Stimulated activated CD8-positive, alpha-beta memory T cell treated with anti-CD3 and anti-CD28 coated beads, Interleukin-15, amount 100 ng/mL, for 1 hour (primary cell): Measurements from ENCODE around the gene HMCN1.
"Not testable (repeated sequence)": the region's sequence is repeated elsewhere in the genome, so short reads cannot be mapped to it uniquely, and the experiment has no call there.

Experiments
- DNase-seq: peaks from one replicate; pipeline ENCODE4 v3.0.0-alpha.2; 2020; ENCODE audit warnings: low read depth

Gene HMCN1

DNA sequence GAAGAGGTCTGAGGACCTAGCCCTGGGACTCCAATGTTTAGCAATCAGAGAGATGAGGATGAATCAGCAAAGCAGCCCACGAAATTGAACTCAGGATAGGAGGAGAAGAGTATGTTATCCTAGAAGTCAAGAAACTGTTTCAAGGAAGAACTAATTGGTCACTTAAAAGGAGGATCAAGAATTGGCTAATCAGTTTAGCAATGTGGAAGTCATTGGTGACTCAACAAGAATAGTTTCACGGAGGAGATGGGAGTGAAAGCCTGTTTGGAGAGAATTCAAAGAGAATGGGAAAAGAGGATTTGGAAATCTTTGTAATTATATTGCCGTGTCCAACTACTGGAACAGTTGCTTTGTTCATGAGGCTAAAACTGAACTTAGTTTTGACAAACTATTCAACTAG is 7.4 kb downstream of the HMCN1 start:
- DNase-seq, result no peak

DNA sequence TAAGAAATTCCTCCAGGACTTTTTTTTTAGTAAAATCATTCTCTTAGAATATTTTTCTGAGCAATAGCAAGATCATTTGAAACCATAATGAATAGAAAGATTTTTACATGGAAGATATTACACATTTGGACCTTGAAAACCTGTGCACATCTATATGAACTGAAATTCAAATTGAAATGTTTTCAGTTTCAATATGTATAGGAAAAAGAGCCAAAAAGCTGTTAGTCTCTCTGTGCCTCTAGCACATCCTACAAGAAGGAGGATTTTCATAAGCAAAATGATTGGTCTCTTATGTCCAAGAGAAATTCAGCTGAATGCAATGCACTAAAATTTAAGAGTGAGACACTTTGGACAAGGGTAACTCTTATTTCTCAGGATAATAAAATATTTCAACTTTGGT is 8.2 kb downstream of the HMCN1 start:
- no peak for DNase-seq

DNA sequence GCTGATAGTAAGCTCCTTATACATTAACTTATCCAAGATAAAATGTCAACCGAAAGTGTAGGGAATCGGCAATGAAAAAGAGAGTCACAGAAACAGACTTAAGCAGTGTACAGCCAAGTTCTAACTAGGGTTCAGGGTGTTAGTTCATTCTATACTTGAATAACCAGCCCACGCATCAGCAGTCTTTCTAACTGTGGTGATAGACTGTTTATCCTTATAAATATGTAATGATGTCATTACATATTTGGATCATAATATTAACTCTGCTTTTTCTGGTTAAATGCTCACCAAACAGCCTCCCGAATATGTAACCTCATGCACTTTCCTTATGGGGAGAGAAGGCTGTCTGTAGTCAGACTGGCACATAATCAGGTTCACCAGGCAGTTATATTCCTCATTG is 11.0 kb downstream of the HMCN1 start:
- no peak for DNase-seq

DNA sequence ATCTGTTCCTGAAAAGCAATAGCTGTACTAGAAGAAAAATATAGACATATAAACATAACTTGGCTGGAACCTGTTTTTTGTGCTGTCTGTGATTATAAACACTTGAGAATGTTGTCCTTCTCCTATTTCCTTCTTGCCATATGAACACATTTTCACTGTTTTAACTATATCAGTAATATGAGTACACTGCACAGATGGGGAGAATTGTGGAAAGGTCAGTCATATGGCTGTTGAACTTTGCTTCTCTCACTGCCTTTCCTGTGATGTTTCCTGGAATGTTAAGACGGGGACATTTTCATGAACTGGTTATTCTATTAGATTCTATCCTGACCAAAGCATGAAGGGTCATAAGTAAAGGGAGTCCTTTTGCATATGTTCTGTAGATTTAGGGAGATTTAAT is 24.9 kb downstream of the HMCN1 start:
- DNase-seq, result no peak

DNA sequence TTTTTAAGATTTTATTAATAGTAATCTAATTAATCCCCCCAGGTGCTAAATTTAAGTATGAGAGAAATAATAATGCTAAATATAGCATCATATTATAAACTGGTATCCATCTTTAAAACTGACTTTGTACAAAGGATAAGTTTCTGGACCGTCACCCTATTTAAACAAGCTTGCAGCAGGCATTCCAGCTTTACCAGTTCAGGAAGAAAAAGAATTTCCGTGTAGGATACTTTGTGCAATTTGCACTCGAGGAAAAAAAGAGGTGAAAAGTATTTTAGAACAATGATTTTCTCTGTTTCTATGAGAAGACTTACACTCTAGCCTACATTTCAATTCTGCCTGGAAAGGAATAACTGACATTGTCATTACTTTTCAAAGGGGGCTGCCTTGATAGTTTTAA is 27.6 kb downstream of the HMCN1 start:
- DNase-seq, result no peak

DNA sequence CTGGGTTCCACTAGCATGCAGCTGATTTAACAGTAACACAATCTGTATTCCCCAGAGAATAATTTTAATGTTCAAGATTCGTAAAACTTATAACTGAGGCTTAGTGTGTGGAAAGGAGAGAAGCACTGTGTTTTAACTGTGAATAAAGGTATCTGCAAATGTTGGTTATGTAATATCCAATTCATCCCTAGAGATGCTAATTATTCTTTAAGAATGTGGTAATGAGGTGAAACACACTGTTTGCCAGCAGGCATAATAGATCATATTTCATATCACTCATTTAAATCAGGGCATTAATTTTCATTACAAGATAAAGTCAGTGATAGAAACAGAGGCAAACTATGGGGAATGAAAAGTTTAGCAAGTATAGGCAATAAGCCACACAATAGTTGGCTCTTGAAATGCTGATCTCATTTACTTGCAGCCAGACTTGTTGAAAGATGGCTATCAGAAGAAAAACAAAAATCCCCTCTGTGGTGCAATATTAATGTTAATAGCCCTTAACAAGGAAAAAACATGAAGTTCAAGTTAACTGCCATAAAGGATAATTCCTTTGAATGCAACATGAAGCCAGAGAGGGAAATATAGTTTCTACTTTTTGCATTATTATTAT is 33.4 kb downstream of the HMCN1 start:
- no peak for DNase-seq

DNA sequence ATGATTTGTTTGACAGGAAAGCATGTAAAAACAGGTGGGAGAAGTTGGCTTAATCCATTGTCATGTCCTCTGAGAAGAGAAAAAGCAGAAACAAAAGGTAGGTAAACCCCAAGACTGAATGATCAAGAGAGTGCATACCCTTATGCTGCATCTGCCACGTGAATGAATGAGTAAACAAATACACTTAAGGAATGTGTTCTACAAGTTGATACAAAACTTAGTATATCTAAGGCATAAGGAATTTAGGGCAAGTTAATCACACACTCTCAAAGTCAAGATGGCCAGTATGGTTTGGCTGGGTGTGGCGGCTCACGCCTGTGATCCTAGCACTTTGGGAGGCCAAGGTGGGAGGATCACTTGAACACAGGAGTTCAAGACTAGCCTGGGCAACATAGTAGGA is 34.2 kb downstream of the HMCN1 start:
- no peak for DNase-seq

DNA sequence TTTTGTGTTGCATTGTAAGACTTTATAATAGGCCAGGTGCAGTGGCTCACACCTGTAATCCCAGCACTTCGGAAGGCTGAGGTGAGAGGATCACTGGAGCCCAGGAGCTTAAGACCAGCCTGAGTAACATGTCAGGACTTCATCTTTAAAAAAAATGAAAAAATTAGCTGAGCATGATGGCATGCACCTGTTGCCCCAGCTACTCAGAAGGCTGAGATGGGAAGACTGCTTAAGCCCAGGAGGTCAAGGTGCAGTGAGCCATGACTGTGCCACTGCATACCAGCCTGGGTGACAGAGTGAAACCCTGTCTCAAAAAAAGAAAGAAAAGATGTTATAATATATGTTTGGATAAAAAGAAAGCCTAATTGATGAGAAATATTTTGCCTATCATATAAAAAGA is 34.9 kb downstream of the HMCN1 start:
- DNase-seq, result no peak

DNA sequence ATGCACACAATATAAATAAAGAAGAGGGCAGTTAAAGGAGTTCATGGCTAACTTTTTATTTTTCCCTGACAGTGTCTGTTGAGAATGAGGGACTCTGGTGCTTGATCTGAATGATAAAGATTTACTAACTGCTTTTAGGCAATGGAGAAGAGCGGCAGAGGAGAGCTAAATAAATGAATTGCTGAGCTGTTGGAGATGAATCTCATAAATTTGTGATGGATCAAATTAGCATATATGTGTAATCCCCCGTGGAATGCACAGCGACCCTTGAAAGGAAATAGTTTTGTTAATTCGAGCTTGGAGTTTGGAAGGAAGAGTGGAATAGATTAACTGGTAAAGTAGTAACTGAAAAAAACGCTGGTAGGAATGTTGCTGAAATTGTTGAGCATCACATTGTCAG is 40.2 kb downstream of the HMCN1 start:
- no peak for DNase-seq

DNA sequence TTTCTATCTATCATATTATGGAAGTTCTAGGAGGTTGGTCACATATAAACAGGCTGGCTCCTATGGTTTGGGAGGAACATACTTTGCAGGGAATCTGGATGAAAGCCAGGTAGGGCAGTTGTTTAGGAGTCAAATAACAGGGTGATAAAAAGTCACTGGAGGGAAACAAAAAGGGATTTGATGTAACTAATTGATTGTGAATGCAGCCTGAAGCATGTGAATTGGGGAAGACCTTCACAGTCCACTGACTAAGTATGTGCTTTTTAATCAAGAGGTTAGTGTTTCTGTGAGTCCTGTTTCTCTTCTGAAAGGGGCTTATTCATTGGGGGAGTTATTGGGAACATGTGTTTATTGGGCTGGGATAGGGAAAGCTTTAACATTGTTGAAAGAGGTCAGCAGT is 41.3 kb downstream of the HMCN1 start:
- DNase-seq, result no peak

DNA sequence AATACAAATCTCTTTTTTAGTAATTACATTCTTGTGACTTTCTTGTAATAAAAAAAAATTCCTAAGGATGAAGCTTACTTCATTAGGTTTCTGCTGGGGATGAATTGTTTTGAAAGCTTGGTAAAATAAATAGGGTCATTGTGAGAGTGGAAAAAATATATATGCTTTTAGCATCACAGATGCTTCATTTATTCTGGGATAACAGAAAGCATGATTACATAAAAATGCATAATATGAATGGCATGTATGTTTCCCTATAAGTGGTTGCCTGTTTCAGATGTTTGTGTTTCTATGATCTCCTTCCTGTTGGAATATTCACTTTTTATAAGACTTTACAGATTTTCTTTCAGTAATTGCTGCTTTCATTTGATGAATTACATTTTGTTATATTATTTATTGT is 42.3 kb downstream of the HMCN1 start:
- DNase-seq, result no peak

DNA sequence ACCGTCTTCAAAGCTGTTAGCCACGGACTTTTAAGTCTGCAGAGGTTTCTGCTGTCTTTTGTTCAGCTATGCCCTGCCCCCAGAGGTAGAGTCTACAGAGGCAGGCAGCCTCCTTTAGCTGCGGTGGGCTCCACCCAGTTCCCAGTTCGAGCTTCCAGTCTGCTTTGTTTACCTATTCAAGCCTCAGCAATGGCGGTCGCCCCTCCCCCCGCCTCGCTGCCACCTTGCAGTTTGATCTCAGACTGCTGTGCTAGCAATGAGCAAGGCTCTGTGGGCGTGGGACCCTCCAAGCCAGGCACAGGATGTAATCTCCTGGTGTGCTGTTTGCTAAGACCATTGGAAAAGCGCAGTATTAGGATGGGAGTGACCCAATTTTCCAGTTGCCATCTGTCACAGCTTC is 49.7 kb downstream of the HMCN1 start:
- DNase-seq, result not testable (repeated sequence)

DNA sequence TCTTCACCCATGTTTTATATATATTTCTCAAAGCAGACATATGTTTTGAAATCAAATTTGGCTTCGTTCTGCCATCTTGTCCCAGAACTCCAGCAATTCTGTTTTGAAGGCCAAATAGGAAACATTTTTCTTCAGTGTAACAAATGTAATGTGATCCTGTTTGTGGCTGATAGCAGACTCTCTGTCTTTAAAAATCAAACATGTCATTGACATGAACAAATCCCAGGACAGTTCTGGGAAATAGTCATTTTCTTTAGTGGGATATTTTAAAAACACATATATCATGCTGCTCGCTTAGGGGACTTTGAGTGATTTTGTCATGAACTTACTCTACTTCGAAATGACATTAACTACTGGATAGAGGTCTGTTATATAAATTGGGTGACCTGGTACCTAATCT is 51.4 kb downstream of the HMCN1 start:
- DNase-seq, result no peak

DNA sequence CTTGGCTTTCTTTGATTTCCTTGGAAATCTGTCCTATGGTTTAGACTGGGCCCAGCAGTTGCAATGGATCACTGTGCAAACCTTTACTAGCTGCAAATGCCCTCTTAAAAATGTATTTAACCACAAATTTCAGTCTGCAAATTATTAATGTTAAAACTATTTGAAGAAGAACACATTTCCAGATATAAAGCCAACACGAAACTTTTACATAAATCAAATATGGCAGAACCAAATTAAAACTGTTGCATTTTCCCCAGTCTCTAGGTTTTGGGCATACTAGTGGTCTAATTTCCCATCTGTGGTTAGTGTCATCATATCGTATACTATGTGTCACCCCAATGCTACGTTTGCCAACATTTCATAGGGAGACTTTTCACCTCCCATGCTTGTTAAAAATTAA is 52.3 kb downstream of the HMCN1 start:
- DNase-seq, result no peak

DNA sequence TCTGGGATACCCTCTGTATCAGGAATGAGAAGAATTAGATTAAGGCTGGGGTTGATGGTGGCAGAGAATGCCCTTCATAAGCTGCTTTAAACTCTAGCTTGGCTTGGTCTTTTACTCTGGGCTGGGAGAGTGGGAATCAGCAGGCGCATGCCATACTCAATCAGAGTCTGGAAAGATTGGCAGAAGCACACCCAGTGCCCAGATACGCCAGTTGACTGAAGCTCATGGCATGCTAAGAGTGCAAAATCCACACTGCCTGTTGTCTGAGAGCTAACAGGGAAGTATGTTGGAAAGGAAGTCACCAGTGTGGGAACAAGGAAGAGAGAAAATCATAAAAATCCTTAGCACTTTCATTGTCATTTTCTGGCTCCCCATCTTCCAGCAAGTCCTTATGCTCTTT is 53.0 kb downstream of the HMCN1 start:
- no peak for DNase-seq

DNA sequence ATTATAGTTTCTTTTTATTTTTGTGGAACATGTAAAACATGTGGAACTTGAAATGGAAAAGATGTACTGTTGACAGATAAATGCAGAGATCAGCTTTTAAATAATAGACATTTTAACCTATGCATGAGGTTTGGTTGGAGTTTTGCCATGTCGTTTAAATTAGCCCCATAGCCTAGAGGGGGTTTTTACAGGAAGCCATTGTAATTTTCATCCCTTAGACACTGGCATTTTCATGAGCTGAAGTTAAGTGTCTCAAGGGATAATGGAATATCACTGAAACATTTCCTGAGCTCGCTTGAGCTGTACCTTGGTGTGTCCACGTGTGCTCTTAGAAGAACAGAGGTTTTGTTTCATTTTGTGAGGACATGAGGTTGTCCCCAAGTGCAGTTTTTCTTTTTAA is 54.2 kb downstream of the HMCN1 start:
- no peak for DNase-seq

DNA sequence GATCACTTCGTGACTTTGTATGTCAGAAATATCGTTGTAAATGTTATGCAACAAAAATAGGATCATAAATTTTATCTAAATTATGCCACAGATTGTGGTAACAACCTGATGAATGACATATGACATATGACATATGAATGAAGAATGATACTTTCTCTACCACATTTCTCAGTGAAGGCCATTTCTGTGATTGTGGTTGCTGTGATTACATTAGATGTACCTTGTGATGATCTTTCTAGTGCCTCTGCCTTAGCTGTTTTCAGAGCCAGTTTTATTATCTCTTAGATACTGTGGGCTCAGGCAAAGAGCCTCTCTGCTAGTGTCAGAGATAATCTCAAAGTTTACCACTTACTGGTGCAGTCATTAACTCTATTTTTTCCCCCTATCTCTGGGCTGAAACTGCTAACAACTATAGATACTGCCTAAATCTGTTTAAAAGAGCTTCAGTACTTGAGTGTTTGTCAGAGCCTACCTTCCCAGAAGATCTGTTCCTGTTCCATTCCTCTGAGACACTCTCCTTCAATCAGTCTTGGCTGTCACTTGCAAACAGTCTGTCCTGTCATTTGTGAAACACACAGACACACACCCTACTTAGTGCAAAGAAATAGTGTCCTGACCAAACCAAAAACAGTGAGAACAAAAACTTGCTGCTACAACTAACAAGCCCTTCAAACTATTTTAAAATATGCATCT is 55.5 kb downstream of the HMCN1 start:
- no peak for DNase-seq

DNA sequence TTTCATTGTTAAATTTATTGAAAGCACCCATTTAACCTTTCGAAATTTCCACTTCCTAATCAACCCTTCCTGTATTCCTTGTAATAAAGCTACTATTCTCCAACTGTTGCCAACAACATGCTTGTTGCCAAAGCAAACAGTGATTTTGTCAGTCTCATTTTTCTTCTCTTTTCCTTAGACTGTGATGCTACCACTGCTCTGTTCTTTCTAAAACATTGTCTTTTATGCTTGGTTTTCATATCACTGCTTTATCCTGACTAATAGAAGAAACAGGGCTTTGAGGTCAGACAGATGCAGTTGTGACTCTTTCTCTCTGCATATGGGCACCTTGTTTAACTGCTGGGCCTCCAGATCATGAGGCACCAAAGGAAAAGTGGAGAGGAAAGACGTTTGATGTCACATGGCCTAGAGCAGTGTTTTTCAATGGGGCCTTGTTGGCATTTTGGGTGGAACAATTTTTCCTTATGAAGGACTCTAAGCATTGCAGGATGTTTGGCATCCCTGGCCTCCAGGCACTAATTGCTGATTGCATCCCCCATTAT is 56.1 kb downstream of the HMCN1 start:
- no peak for DNase-seq

DNA sequence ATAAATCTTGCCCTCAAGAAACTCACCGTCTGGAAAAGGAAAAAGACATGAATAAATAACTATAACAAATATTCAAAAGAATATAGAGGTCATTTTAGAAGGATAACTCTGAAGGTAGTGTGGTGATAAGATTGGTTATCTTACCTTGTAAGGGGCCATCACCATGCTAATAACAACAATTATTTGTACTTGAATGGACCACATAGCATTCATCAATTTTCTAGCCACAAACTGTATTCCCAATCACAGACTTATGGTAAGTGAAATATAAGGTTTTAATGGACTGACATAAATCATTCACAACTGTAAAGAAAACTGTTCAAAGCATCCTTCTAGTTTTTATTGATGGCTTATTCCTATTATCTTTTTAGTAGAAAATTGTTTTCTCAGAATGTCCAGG is 57.8 kb downstream of the HMCN1 start:
- no peak for DNase-seq

DNA sequence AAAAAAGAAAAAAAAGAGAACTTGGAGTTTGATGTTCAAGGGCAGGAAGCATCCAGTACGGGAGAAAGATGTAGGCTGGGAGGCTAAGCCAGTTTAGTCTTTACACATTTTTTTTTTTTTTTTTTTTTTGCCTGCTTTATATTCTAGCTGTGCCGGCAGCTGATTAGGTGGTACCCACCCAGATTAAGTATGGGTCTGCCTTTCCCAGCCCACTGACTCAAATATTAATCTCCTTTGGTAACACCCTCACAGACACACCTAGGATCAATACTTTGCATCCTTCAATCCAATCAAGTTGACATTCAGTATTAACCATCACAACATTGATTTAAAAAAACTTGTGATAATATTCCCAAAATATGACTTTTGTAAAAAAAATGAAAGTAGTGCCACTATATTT is 60.3 kb downstream of the HMCN1 start:
- DNase-seq, result not testable (repeated sequence)

DNA sequence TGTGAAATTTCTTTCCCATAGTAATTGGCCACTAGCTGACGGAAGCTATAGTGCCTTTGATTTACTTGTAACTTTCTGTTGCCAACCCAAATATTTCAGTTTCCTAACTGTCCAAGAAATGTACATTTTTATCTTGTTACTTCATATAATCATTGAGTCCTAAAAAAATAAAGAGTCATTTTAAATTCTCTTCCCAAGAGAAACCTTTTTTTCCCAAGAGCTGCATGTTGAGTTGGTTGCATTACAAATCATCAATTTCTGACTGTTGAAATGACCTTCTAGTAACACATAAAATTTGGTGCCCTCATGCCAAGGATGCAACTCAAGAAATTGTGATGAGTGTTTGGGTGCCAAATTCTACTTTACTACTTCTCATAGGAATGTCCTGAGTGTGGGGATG is 61.0 kb downstream of the HMCN1 start:
- DNase-seq, result no peak

DNA sequence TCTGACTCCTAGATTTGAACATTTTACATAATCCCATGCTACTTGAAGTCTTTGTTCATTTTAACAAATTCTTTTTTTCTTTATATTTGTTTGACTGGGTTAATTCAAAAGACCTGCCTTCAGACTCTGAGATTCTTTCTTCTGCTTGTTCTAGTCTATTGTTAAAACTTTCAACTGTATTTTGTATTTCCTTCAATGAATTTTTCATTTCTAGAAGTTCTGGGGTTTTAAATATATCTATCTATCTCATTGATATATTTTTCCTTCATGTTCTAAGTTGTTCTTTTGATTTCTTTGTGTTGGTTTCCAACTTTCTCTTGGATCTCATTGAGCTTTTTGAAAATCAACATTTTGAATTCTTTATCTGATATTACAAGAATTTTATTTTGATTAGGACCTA is 64.3 kb downstream of the HMCN1 start:
- DNase-seq, result no peak

DNA sequence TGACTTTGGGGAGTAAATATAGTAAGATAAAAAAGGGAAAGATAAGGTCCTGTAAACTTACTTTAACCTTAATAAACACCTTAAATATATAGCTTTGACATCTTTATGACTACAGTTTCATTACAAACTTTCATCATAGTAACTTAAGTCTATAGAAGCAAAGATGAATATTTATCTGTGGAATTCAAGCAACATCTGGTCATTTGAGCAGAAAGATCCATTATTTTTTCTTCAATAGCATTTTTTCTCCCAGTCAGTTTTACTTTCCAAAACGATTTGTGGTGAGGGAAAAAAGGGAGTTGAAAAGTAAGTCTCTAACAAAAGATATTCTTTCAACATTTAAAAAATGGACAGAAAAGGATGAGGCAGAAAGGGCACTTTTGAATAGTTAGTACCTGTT is 69.0 kb downstream of the HMCN1 start:
- DNase-seq, result no peak

DNA sequence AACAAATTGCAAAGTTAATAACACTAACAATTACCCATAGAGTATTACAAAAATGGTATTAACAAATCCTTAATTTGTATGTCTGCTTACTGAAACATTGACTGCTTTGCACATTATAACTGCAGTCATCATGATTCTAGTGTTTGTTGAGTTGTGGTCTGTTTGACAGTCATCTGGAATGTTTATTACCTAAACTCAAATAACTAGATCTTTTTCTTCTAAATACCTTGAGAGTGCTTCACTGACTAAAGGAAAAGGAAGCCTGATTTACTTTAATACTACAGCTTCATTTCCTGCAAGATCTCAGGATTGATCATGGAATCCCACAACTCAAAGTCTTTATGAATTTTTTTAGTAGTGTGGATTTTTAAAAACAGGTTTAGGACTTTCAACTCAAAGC is 70.0 kb downstream of the HMCN1 start:
- no peak for DNase-seq
